NB4 (cell line): ENCODE results near the gene PHLDA3.

Experiments used
- CTCF ChIP-seq: IDR thresholded peaks from one replicate; pipeline ENCODE4 v1.5.1; 2012; ENCODE audit warnings: low read depth, low read length
- TF ChIP-seq, protein P1 (sequence below): IDR thresholded peaks from 2 replicates; pipeline ENCODE4 v1.6.1; 2011; ENCODE audit warnings: low read depth, low read length

- no peak for TF ChIP-seq CTCF
- TF ChIP-seq, protein P1, sequence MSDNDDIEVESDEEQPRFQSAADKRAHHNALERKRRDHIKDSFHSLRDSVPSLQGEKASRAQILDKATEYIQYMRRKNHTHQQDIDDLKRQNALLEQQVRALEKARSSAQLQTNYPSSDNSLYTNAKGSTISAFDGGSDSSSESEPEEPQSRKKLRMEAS = no peak
Measured at GRCh38 chr1:201513498-201514243, 44.7 kb upstream of the PHLDA3 start.
